ENCODE data around the gene ZNF207. TPM values are rescaled to one million over a fixed set of nuclear protein-coding genes. Genes with fewer than 3 reads are reported as not detected.
"Not testable (repeated sequence)": the region's sequence is repeated elsewhere in the genome, so short reads cannot be mapped to it uniquely, and the experiment has no call there.

Gene ZNF207
- total RNA-seq, 4 donors from 2014 or later: 101 to 181 (median 137) TPM

DNA sequence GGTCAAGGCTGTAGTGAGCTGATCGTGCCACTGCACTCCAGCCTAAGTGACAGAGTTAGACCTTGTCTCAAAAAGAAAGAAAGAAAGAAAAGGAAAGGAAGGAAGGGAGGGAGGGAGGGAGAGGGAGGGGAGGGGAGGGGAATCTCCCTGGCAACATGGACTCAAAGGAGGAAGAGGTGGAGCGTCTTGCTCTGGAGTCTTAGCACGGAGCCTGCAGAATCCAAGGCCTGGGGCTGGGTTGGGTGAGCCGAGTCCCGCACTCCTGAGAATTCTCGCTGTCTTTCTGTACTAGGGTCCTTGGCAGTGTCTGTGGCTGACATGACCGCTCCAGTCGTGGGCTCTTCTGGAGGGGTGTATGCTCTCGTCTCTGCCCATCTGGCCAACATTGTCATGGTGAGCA lies 44.9 kb upstream of the ZNF207 start:
- Histone ChIP-seq H3K36me3 (no peaks in the 10 kb centered on the region), H3K4me1 (no peaks in the 10 kb centered on the region), H3K4me3 (no peak overlapping the region), H3K27ac (no peak overlapping the region), H3K9me3 (no peaks in the 10 kb centered on the region), H3K27me3 (no peaks in the 10 kb centered on the region)
- DNase-seq: no peak
- intact Hi-C loops (cut with DNase I): no loop called here
- TF ChIP-seq, protein P1, sequence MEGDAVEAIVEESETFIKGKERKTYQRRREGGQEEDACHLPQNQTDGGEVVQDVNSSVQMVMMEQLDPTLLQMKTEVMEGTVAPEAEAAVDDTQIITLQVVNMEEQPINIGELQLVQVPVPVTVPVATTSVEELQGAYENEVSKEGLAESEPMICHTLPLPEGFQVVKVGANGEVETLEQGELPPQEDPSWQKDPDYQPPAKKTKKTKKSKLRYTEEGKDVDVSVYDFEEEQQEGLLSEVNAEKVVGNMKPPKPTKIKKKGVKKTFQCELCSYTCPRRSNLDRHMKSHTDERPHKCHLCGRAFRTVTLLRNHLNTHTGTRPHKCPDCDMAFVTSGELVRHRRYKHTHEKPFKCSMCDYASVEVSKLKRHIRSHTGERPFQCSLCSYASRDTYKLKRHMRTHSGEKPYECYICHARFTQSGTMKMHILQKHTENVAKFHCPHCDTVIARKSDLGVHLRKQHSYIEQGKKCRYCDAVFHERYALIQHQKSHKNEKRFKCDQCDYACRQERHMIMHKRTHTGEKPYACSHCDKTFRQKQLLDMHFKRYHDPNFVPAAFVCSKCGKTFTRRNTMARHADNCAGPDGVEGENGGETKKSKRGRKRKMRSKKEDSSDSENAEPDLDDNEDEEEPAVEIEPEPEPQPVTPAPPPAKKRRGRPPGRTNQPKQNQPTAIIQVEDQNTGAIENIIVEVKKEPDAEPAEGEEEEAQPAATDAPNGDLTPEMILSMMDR (IDR thresholded peaks at IDR 0.05): no peak
- TF ChIP-seq POLR2A (IDR thresholded peaks at IDR 0.05): no peak
- 82% methylated on average over 3 to 9 of the region's 9 CpGs for WGBS, 2 donors

DNA sequence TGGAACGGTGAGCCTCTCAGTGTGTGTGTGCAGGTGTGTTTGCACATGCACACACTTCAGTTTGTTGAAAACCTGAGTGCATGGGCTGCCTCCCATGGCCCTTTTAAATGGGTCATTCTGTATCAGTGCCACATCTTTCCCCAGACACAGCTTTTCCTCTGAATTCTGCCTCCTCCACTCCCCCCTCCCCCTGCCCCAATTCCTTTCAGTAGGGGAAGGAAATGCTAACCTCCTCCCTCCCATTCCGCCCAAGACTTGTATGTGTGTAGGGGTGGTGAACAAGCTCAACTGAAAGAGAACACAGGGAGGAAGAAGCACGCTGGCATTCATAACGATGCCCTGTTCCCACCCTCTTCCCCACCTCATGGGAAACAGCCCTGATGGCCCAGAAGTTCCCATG lies 42.3 kb upstream of the ZNF207 start:
- WGBS, 2 donors: 39 to 50% methylated on average over 2 to 3 of the region's 4 CpGs
- no peak for DNase-seq
- intact Hi-C loops (cut with DNase I): no loop called here
- H3K9me3 ChIP-seq: no peaks in the 10 kb centered on the region
- peaks cover 0 to 9% (median 0%) of the 10 kb centered on the region in 3 donors for H3K4me1 ChIP-seq
- no peak overlapping the region for H3K27ac ChIP-seq
- no peaks in the 10 kb centered on the region for H3K36me3 ChIP-seq
- no peaks in the 10 kb centered on the region for H3K27me3 ChIP-seq
- no peak overlapping the region for H3K4me3 ChIP-seq
- TF ChIP-seq, protein P1 (IDR thresholded peaks at IDR 0.05): no peak

DNA sequence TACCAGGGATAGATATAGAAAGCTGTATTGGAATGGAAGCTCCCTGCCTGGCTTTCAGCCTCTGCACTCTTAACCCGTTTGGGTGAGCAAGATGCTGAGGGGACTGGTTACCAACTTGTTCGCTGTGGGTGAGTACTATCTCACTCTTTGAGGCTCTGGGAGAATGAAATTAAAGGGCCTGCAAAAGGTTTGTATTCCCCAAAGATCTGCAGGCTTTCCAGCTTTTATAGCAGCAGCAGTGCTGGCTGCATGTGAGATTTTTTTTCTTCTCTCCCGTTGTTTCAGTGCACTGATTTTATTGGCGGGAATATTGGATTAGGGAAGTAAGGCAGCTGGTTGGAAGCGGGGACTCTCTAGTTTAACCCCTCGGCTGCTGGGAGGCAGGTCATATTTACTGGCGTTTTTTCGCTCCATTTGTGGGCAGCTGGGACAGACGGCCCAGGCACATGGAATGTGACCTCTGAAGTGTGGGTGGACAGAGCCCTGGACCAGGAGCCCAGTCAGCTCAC lies 38.9 kb upstream of the ZNF207 start:
- no peak for TF ChIP-seq POLR2A (IDR thresholded peaks at IDR 0.05)
- TF ChIP-seq, protein P1 (IDR thresholded peaks at IDR 0.05): no peak
- WGBS, 2 donors: 15 to 35% methylated on average over 6 to 9 of the region's 9 CpGs
- Histone ChIP-seq H3K27ac (no peak overlapping the region), H3K9me3 (no peaks in the 10 kb centered on the region), H3K36me3 (no peaks in the 10 kb centered on the region), H3K27me3 (no peaks in the 10 kb centered on the region), H3K4me1 (peaks cover 0 to 9% (median 0%) of the 10 kb centered on the region in 3 donors), H3K4me3 (peak overlapping the region in 2 of 4 donors; percentile 10 to 16)
- intact Hi-C loops (cut with DNase I): no loop called here
- no peak for DNase-seq

DNA sequence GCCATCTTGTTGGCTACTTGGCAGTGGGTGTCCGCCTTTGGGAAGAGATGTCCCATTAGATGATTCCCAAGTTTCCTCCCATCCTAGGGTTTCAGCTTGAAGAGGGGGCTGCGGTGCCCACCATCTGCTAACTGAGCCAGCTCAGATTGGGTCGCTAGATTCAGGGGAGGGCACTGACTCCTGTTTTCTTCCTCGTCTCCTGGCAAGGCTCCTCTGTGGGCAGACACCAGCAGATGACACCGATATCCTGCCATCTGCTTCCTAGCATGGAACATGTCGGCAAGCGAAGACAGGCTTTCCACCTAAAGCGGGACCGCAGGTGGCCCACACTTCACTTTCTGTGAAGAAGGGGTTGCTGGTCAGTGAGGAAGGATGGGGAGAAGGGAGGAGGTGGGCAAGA lies 35.3 kb upstream of the ZNF207 start:
- Histone ChIP-seq H3K4me1 (peaks cover 0 to 9% (median 0%) of the 10 kb centered on the region in 3 donors), H3K9me3 (no peaks in the 10 kb centered on the region), H3K27me3 (no peaks in the 10 kb centered on the region), H3K36me3 (no peaks in the 10 kb centered on the region), H3K4me3 (no peak overlapping the region), H3K27ac (no peak overlapping the region)
- 72 to 94% methylated on average over 4 to 6 of the region's 9 CpGs for WGBS, 2 donors
- intact Hi-C loops (cut with DNase I): loop anchor here (5.0 kb wide), 1 partner anchor 52 kb away; no protein-coding TSS in a partner anchor
- DNase-seq: no peak
- TF ChIP-seq, protein P1 (IDR thresholded peaks at IDR 0.05): no peak
- no peak for TF ChIP-seq POLR2A (IDR thresholded peaks at IDR 0.05)

DNA sequence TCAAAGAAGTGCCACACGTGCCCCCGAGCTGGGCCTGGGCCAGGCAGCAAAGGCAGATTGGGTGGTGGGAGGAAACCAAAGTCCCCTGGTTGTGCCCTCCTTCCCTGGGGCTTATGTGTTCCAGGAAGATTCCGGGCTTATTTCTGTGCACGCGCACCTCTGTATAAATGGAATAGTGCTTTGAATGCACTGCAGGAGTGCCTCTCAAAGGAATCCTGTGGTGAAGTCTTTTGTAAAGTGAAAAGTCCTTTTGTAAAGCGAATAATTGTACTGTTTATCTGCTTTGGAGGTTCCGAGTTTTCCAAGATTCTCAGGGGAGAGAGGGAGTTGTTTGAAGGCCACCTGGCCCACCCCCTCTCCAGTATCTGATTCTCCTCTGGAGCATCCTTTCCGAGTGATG lies 34.8 kb upstream of the ZNF207 start:
- 87 to 89% methylated on average over 3 to 4 of the region's 8 CpGs for WGBS, 2 donors
- H3K9me3 ChIP-seq: no peaks in the 10 kb centered on the region
- intact Hi-C loops (cut with DNase I): loop anchor here (5.0 kb wide), 1 partner anchor 53 kb away; no protein-coding TSS in a partner anchor

DNA sequence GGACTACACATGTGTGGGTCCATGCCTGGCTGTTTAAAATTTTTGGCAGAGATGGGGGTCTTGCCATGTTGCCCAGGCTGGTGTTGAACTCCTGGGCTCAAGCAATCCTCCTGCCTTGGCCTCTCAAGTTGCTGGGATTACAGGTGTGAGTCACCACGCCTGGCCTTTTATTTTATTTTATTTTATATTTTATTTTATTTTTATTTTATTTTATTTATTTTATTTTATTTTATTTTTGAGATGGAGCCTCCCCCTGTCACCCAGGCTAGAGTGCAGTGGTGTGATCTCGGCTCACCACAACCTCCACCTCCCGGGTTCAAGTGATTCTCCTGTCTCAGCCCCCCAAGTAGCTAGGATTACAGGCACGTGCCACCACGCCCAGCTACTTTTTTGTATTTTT lies 33.3 kb upstream of the ZNF207 start:
- 84 to 87% methylated on average over 5 of the region's 5 CpGs for WGBS, 2 donors
- intact Hi-C loops (cut with DNase I): loop anchor here (5.0 kb wide), 1 partner anchor 54 kb away; no protein-coding TSS in a partner anchor

More for the DNA sequence above, 34.8 kb upstream of the ZNF207 start:
- DNase-seq: no peak
- Histone ChIP-seq H3K27me3 (no peaks in the 10 kb centered on the region), H3K4me3 (no peak overlapping the region), H3K36me3 (no peaks in the 10 kb centered on the region), H3K4me1 (peaks cover 0 to 9% (median 0%) of the 10 kb centered on the region in 3 donors), H3K27ac (no peak overlapping the region)
- TF ChIP-seq, protein P1 (IDR thresholded peaks at IDR 0.05): no peak
- no peak for TF ChIP-seq POLR2A (IDR thresholded peaks at IDR 0.05)

More for the DNA sequence above, 33.3 kb upstream of the ZNF207 start:
- H3K4me1 ChIP-seq, H3K36me3 ChIP-seq, H3K27me3 ChIP-seq, H3K4me3 ChIP-seq, DNase-seq, H3K9me3 ChIP-seq, H3K27ac ChIP-seq: not testable (repeated sequence)

Data from esophagus squamous epithelium (tissue), 5 donors.